HT-29 (cell line): ENCODE measurements around the gene TNXB. TPM values are rescaled to one million over a fixed set of nuclear protein-coding genes. Genes with fewer than 3 reads are reported as not detected.
"Not testable (repeated sequence)": the region's sequence is repeated elsewhere in the genome, so short reads cannot be mapped to it uniquely, and the experiment has no call there.

Source experiments
- DNase-seq: peaks from one replicate; pipeline ENCODE4 v3.0.0-alpha.2; 2015; ENCODE audit warnings: low spot score
- total RNA-seq: library from RNA; depleted of rRNA; stranded (reverse); fragments of >200 nt; shearing (Covaris generic); gene quantifications from 2 replicates; pipeline ENCODE4 v1.2.3, GENCODE V29; 2014; rRNA removed

Gene TNXB
- 0.03 TPM in 1 of 2 replicates, not detected in the other for total RNA-seq

- DNase-seq = no peak
These were observed at the start of gene TNXB for GRCh38 chr6:32109114-32109764. Gene TNXB (minus strand): TSS chr6:32109338. CDS start chr6:32098198, 11,140 bp downstream.

GRCh38 chr6:32158052-32158451 is 48.9 kb upstream of the TNXB start:
- DNase-seq = no peak

- DNase-seq = no peak
These were observed 47.8 kb upstream of the TNXB start for GRCh38 chr6:32156891-32157290.

GRCh38 chr6:32154514-32155161 is 45.5 kb upstream of the TNXB start:
- peak; percentile 83 for DNase-seq

GRCh38 chr6:32153564-32154513 is 44.7 kb upstream of the TNXB start, which contains the start of gene PPT2:
Gene PPT2 (plus strand): TSS chr6:32154141. CDS start chr6:32154595, 454 bp downstream.
- DNase-seq = peak; percentile 73

- DNase-seq = no peak
These were observed 43.8 kb upstream of the TNXB start for GRCh38 chr6:32152769-32153563.

GRCh38 chr6:32151863-32152768 is 43.0 kb upstream of the TNXB start, which contains the start of gene PRRT1:
Gene PRRT1 (minus strand): TSS chr6:32151939. CDS start chr6:32151827, 112 bp downstream.
- no peak for DNase-seq

GRCh38 chr6:32151181-32151862 is 42.2 kb upstream of the TNXB start:
- DNase-seq = no peak

- DNase-seq = no peak
These were observed 41.1 kb upstream of the TNXB start for GRCh38 chr6:32149932-32150870.

GRCh38 chr6:32149092-32149755 is 40.1 kb upstream of the TNXB start:
- DNase-seq = no peak

GRCh38 chr6:32148289-32149091 is 39.4 kb upstream of the TNXB start:
- no peak for DNase-seq

- DNase-seq = no peak
These were observed 38.4 kb upstream of the TNXB start for GRCh38 chr6:32147401-32148132.

- no peak for DNase-seq
These were observed 37.5 kb upstream of the TNXB start for GRCh38 chr6:32146687-32147086.

GRCh38 chr6:32146287-32146686 is 37.1 kb upstream of the TNXB start:
- no peak for DNase-seq

- not testable (repeated sequence) for DNase-seq
These were observed 35.1 kb upstream of the TNXB start for GRCh38 chr6:32144238-32144637.

GRCh38 chr6:32140420-32141046 is 31.4 kb upstream of the TNXB start:
- no peak for DNase-seq
